ENCODE data around the gene BDKRB1. TPM values are rescaled to one million over a fixed set of nuclear protein-coding genes. Genes with fewer than 3 reads are reported as not detected.

Gene BDKRB1
- total and polyA plus RNA-seq, 7 experiments from 2014 or later, result not detected

DNA sequence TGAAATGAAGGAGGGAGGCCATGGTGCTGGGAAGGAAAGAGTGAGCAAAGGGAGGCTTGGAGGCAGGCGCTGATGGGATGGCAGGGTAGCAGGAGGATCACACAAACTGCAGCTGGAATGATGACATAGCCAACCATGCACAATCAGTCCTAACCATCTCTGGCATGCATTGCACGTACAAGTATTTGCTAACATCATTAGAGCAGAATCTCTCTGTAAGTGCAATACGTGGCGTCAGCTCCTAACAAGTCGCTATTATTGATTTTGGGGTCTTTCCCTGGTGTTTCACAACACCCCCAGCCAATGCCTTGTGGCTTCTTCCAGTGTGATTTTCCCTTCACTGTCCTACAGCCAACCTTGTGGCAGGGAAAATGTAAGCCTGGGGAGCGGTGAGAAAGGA, 18.5 kb downstream of the BDKRB1 start:
- Mint-ChIP-seq H3K4me3 (no peak overlapping the region), H3K9me3 (peaks cover 0 to 33% (median 12%) of the 10 kb centered on the region in 11 donors), H3K27me3 (no peaks in the 10 kb centered on the region), H3K27ac (peak overlapping the region in 1 of 9 donors; percentile 34), H3K4me1 (peaks cover 0 to 5% (median 0%) of the 10 kb centered on the region in 7 donors), H3K36me3 (peaks cover 0 to 4% (median 4%) of the 10 kb centered on the region in 5 donors)
- no peak overlapping the region for H3K4me3 ChIP-seq (ENCODE audit: low read length)
- CTCF ChIA-PET, result interaction anchor here (0.7 to 7.0 kb wide), 9 partner anchors 13 to 176 kb away, joined by 3 to 87 read pairs (median 3); no protein-coding TSS in a partner anchor
- no peaks in the 10 kb centered on the region for H3K27me3 ChIP-seq (ENCODE audit: control insufficient read depth in 2 of 2, insufficient read depth in 2 of 2, low read length in 2 of 2)
- ATAC-seq (no peak), DNase-seq (no peak)
- H3K9me3 ChIP-seq (ENCODE audit: control insufficient read depth in 2 of 3, low read length in 3 of 3), result peaks cover 0 to 15% (median 4%) of the 10 kb centered on the region in 3 experiments
- no peak overlapping the region for H3K27ac ChIP-seq (ENCODE audit: low read depth, low read length)
- POLR2A ChIA-PET, result interaction anchor here (0.9 kb wide), 1 partner anchor 10 kb away, joined by 4 read pairs; no protein-coding TSS in a partner anchor
- no peaks in the 10 kb centered on the region for H3K36me3 ChIP-seq (ENCODE audit: control insufficient read depth in 2 of 3, insufficient read depth in 3 of 3, low read length in 3 of 3)
- intact Hi-C loops (cut with micrococcal nuclease), result no loop called here
- peaks cover 0 to 2% of the 10 kb centered on the region in 2 donors for H3K4me1 ChIP-seq (ENCODE audit: control insufficient read depth in 2 of 2, insufficient read depth in 2 of 2, low read length in 2 of 2)

DNA sequence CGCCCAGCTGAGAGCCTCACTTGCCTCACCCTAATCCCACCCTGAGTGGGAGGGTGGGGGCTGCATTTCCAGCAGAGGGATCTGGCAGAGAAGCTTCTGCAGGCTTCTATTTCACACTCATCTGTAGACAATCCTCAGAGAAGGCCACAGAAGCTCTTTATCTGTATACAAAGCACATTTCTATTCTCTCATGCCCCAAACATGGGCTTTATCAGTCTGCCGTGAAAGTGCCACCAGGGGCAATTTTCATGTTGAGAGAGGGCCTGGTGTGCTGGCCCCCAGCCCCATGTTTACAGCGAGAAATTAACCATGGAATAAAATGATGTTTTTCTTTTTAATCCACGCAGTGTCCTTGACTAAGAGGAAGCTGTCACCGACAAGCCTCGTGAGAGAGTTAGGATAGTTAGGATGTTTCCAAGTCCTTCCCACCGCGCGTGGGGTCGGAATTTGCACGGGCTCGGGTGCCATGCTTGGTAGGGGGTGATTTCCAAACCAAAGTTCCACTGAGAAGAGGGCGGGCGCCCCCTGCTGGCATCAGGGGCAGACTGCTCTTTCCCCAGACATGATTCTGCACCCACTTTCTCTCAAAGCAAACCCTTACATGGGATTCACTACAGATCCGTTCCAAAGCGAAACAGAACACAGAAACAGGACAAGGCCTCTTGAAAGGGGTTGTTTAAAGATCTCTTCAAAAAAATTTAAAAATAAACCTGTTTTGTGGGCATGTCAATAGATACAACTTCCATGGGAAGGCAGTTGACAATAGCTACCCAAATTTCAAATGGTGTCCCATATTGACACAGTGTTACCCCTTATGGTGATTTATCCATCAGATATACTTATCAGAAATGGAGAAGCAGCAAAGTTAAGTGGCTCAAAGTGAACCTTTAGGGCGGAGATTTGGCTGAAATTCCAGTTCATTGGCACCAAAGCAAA, 19.4 kb downstream of the BDKRB1 start:
- Histone ChIP-seq H3K9me3 (ENCODE audit: control insufficient read depth in 2 of 3, low read length in 3 of 3) (peaks cover 0 to 15% (median 4%) of the 10 kb centered on the region in 3 experiments), H3K27me3 (ENCODE audit: control insufficient read depth in 2 of 2, insufficient read depth in 2 of 2, low read length in 2 of 2) (no peaks in the 10 kb centered on the region), H3K4me3 (ENCODE audit: low read length) (no peak overlapping the region), H3K4me1 (ENCODE audit: control insufficient read depth in 2 of 2, insufficient read depth in 2 of 2, low read length in 2 of 2) (peaks cover 0 to 2% of the 10 kb centered on the region in 2 donors), H3K27ac (ENCODE audit: low read depth, low read length) (no peak overlapping the region), H3K36me3 (ENCODE audit: control insufficient read depth in 2 of 3, insufficient read depth in 3 of 3, low read length in 3 of 3) (no peaks in the 10 kb centered on the region)
- ATAC-seq, result peak; percentile 66
- Mint-ChIP-seq H3K9me3 (peaks cover 0 to 32% (median 12%) of the 10 kb centered on the region in 11 donors), H3K27me3 (no peaks in the 10 kb centered on the region), H3K4me3 (no peak overlapping the region), H3K4me1 (peaks cover 0 to 5% (median 0%) of the 10 kb centered on the region in 7 donors), H3K36me3 (peaks cover 0 to 10% (median 4%) of the 10 kb centered on the region in 5 donors), H3K27ac (peak overlapping the region in 1 of 9 donors; percentile 9)
- intact Hi-C loops (cut with micrococcal nuclease), result loop anchor here (1.0 to 5.0 kb wide), 4 partner anchors 149 to 175 kb away; no protein-coding TSS in a partner anchor
- peak; percentile 41 to 73 (median 67) for DNase-seq
- ChIA-PET CTCF (interaction anchor here (0.7 to 7.0 kb wide), 14 partner anchors 12 to 716 kb away, joined by 3 to 87 read pairs (median 3); no protein-coding TSS in a partner anchor), POLR2A (no interaction called here)

GRCh38 chr14:96277890-96278289, 21.9 kb downstream of the BDKRB1 start:
- H3K4me1 ChIP-seq (ENCODE audit: control insufficient read depth in 2 of 2, insufficient read depth in 2 of 2, low read length in 2 of 2), result peaks cover 0 to 2% of the 10 kb centered on the region in 2 donors
- ChIA-PET CTCF (interaction anchor here (0.9 kb wide), 1 partner anchor 177 kb away, joined by 4 read pairs; no protein-coding TSS in a partner anchor), POLR2A (no interaction called here)
- peaks cover 0 to 4% (median 0%) of the 10 kb centered on the region in 3 experiments for H3K36me3 ChIP-seq (ENCODE audit: control insufficient read depth in 2 of 3, insufficient read depth in 3 of 3, low read length in 3 of 3)
- H3K27me3 ChIP-seq (ENCODE audit: control insufficient read depth in 2 of 2, insufficient read depth in 2 of 2, low read length in 2 of 2), result no peaks in the 10 kb centered on the region
- Mint-ChIP-seq H3K36me3 (peaks cover 0 to 10% (median 4%) of the 10 kb centered on the region in 5 donors), H3K4me1 (peaks cover 0 to 5% (median 0%) of the 10 kb centered on the region in 7 donors), H3K27ac (no peak overlapping the region), H3K4me3 (no peak overlapping the region), H3K9me3 (peaks cover 0 to 21% (median 8%) of the 10 kb centered on the region in 11 donors), H3K27me3 (no peaks in the 10 kb centered on the region)
- intact Hi-C loops (cut with micrococcal nuclease), result loop anchor here in 1 of 2 donors (5.0 kb wide), 1 partner anchor 161 kb away; no protein-coding TSS in a partner anchor
- H3K27ac ChIP-seq (ENCODE audit: low read depth, low read length), result no peak overlapping the region
- peaks cover 0 to 15% (median 4%) of the 10 kb centered on the region in 3 experiments for H3K9me3 ChIP-seq (ENCODE audit: control insufficient read depth in 2 of 3, low read length in 3 of 3)
- no peak for DNase-seq
- no peak overlapping the region for H3K4me3 ChIP-seq (ENCODE audit: low read length)
- no peak for ATAC-seq

DNA sequence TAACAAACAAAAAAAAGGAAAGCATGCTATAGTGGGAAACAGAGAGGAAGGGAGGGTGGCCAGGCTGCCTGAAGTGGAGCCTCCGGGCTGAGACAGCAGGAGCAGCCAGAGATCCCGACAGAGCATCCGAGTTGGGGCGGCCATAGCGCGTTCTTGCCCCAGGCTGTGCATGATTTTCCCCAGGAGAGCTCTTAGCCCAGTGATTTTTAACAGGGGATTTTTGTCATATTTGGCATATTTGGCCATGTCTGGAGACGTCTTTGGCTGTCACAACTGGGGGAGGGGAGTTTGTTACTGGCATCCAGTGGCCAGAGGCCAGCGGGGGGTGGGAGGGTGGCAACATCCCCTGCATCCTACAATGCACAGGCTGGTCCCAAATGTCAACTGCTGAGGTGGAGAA, 23.6 kb downstream of the BDKRB1 start:
- ChIA-PET POLR2A (no interaction called here), CTCF (interaction anchor here (0.7 kb wide), 1 partner anchor 13 kb away, joined by 3 read pairs; no protein-coding TSS in a partner anchor)
- peaks cover 0 to 2% of the 10 kb centered on the region in 2 donors for H3K4me1 ChIP-seq (ENCODE audit: control insufficient read depth in 2 of 2, insufficient read depth in 2 of 2, low read length in 2 of 2)
- no peaks in the 10 kb centered on the region for H3K27me3 ChIP-seq (ENCODE audit: control insufficient read depth in 2 of 2, insufficient read depth in 2 of 2, low read length in 2 of 2)
- peaks cover 0 to 15% (median 4%) of the 10 kb centered on the region in 3 experiments for H3K9me3 ChIP-seq (ENCODE audit: control insufficient read depth in 2 of 3, low read length in 3 of 3)
- Mint-ChIP-seq H3K4me1 (peaks cover 0 to 5% (median 0%) of the 10 kb centered on the region in 7 donors), H3K36me3 (peaks cover 0 to 16% (median 4%) of the 10 kb centered on the region in 5 donors), H3K4me3 (no peak overlapping the region), H3K27me3 (no peaks in the 10 kb centered on the region), H3K9me3 (peaks cover 0 to 16% (median 8%) of the 10 kb centered on the region in 11 donors), H3K27ac (peak overlapping the region in 1 of 9 donors; percentile 19)
- H3K4me3 ChIP-seq (ENCODE audit: low read length), result no peak overlapping the region
- no peak overlapping the region for H3K27ac ChIP-seq (ENCODE audit: low read depth, low read length)
- intact Hi-C loops (cut with micrococcal nuclease), result loop anchor here in 1 of 2 donors (5.0 kb wide), 1 partner anchor 162 kb away; no protein-coding TSS in a partner anchor
- DNase-seq (no peak), ATAC-seq (no peak)
- peaks cover 0 to 15% (median 0%) of the 10 kb centered on the region in 3 experiments for H3K36me3 ChIP-seq (ENCODE audit: control insufficient read depth in 2 of 3, insufficient read depth in 3 of 3, low read length in 3 of 3)

DNA sequence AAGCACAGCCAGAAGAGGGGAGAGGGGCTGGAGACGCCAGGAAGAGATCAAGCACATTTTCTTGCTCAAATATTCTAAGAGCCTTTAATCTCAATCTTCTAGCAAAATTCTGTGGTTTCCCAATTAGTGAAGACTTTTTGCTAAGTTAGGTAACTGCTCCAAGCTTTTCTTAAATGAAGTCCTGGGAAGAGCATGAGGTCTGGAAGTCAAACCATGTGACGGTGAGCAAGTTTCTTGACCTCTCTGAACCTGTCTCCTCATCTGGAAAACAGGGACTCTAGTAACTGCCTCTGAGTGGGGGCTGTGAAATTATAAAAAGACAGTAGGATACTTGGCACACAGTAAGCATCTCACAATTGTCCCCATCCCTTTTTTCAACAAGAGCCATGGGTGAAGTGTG, 24.1 kb downstream of the BDKRB1 start:
- H3K9me3 Mint-ChIP-seq, result peaks cover 0 to 16% (median 8%) of the 10 kb centered on the region in 11 donors
- H3K36me3 Mint-ChIP-seq, result peaks cover 0 to 21% (median 4%) of the 10 kb centered on the region in 5 donors
- H3K4me1 Mint-ChIP-seq, result peaks cover 0 to 5% (median 0%) of the 10 kb centered on the region in 7 donors
- intact Hi-C loops (cut with micrococcal nuclease), result no loop called here
- Histone ChIP-seq H3K4me3 (ENCODE audit: low read length) (no peak overlapping the region), H3K9me3 (ENCODE audit: control insufficient read depth in 2 of 3, low read length in 3 of 3) (peaks cover 0 to 15% (median 4%) of the 10 kb centered on the region in 3 experiments), H3K27ac (ENCODE audit: low read depth, low read length) (no peak overlapping the region), H3K27me3 (ENCODE audit: control insufficient read depth in 2 of 2, insufficient read depth in 2 of 2, low read length in 2 of 2) (no peaks in the 10 kb centered on the region), H3K36me3 (ENCODE audit: control insufficient read depth in 2 of 3, insufficient read depth in 3 of 3, low read length in 3 of 3) (peaks cover 0 to 15% (median 0%) of the 10 kb centered on the region in 3 experiments), H3K4me1 (ENCODE audit: control insufficient read depth in 2 of 2, insufficient read depth in 2 of 2, low read length in 2 of 2) (peaks cover 0 to 2% of the 10 kb centered on the region in 2 donors)
- ChIA-PET POLR2A (no interaction called here), CTCF (interaction anchor here (0.7 kb wide), 1 partner anchor 12 kb away, joined by 3 read pairs; no protein-coding TSS in a partner anchor)
- H3K4me3 Mint-ChIP-seq, result no peak overlapping the region
- DNase-seq, result no peak
- H3K27me3 Mint-ChIP-seq, result no peaks in the 10 kb centered on the region
- no peak overlapping the region for H3K27ac Mint-ChIP-seq
- no peak for ATAC-seq

DNA sequence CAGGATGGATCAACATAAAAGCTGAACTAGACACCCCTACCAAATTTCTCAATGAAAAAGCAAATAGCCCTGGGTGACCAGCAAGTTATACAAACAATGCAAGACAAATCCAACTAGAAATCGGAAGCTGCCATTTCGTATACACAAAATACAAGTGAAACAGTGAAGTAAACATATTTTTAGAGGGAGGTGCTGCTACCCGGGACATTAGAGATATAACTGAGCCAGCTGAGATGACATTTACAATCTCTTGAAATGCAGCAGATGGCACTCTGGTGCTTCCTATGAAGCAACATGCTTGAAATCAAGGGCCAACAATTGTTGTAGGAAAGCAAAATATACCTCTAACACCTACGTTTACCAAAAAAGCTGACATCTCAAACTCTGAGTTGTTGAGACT, 25.5 kb downstream of the BDKRB1 start:
- intact Hi-C loops (cut with micrococcal nuclease), result no loop called here
- POLR2A ChIA-PET, result no interaction called here
- no peak overlapping the region for H3K4me3 Mint-ChIP-seq

More for the DNA sequence above, 25.5 kb downstream of the BDKRB1 start:
- Histone ChIP-seq H3K4me1 (ENCODE audit: control insufficient read depth in 2 of 2, insufficient read depth in 2 of 2, low read length in 2 of 2) (no peaks in the 10 kb centered on the region), H3K9me3 (ENCODE audit: control insufficient read depth in 2 of 3, low read length in 3 of 3) (peaks cover 0 to 15% (median 4%) of the 10 kb centered on the region in 3 experiments), H3K27ac (ENCODE audit: low read depth, low read length) (no peak overlapping the region), H3K4me3 (ENCODE audit: low read length) (no peak overlapping the region), H3K27me3 (ENCODE audit: control insufficient read depth in 2 of 2, insufficient read depth in 2 of 2, low read length in 2 of 2) (no peaks in the 10 kb centered on the region), H3K36me3 (ENCODE audit: control insufficient read depth in 2 of 3, insufficient read depth in 3 of 3, low read length in 3 of 3) (peaks cover 0 to 25% (median 0%) of the 10 kb centered on the region in 3 experiments)
- CTCF ChIA-PET, result no interaction called here
- Mint-ChIP-seq H3K9me3 (peaks cover 0 to 16% (median 8%) of the 10 kb centered on the region in 11 donors), H3K4me1 (no peaks in the 10 kb centered on the region), H3K36me3 (peaks cover 0 to 30% (median 4%) of the 10 kb centered on the region in 5 donors), H3K27me3 (no peaks in the 10 kb centered on the region), H3K27ac (no peak overlapping the region)
- DNase-seq (no peak), ATAC-seq (no peak)
